Spleen (tissue), 11 donors: ENCODE measurements around the gene DPP4. TPM values are rescaled to one million over a fixed set of nuclear protein-coding genes. Genes with fewer than 3 reads are reported as not detected.

Experiments used
- DNase-seq: peaks from one replicate; pipeline ENCODE4 v3.0.0-alpha.2; 2020
- H3K27ac ChIP-seq, 8 donors: fragments of 200-600 bp; sonication (generic) in 7 of 8; 1 replicate in 4 of 8; 2 replicates in 4 of 8; pipeline versions ENCODE4 v1.5.0 to v1.8.0; 2016 to 2021; ENCODE audit warnings: inconsistent platforms in 4 of 8, mild to moderate bottlenecking in 4 of 8, moderate library complexity in 1 of 8
- H3K27me3 ChIP-seq, 7 donors: fragments of 200-600 bp; sonication (generic) in 6 of 7; replicated peaks in 1 of 7; 1 replicate in 4 of 7; 2 replicates in 3 of 7; pipeline versions ENCODE4 v1.5.0 to v1.8.0; 2016 to 2021; ENCODE audit warnings: inconsistent platforms in 3 of 7, mild to moderate bottlenecking in 1 of 7
- H3K36me3 ChIP-seq, 6 donors: fragments of 200-600 bp; sonication (generic) in 5 of 6; 1 replicate in 4 of 6; 2 replicates in 2 of 6; pipeline versions ENCODE4 v1.5.0 to v1.8.0; 2016 to 2021; ENCODE audit warnings: inconsistent platforms in 2 of 6
- H3K4me1 ChIP-seq, 6 donors: fragments of 200-600 bp; sonication (generic) in 5 of 6; 1 replicate in 3 of 6; 2 replicates in 3 of 6; pipeline versions ENCODE4 v1.5.0 to v1.8.0; 2016 to 2021; ENCODE audit warnings: inconsistent platforms in 3 of 6
- H3K4me3 ChIP-seq, 8 donors: fragments of 200-600 bp; sonication (generic) in 7 of 8; 1 replicate in 4 of 8; 2 replicates in 4 of 8; pipeline versions ENCODE4 v1.5.0 to v1.8.0; 2016 to 2021; ENCODE audit warnings: inconsistent platforms in 4 of 8, mild to moderate bottlenecking in 4 of 8, moderate library complexity in 2 of 8
- H3K9me3 ChIP-seq, 8 donors: fragments of 200-600 bp; sonication (generic) in 7 of 8; 1 replicate in 4 of 8; 2 replicates in 4 of 8; pipeline versions ENCODE4 v1.5.0 to v1.8.0; 2016 to 2021; ENCODE audit warnings: inconsistent platforms in 4 of 8
- CTCF ChIP-seq, 11 experiments: fragments of 200-600 bp in 7 of 11; fragments of 450-650 bp in 4 of 11; sonication (generic) in 4 of 11; IDR thresholded peaks in 8 of 11; conservative IDR thresholded peaks in 3 of 11; 1 replicate in 7 of 11; 2 replicates in 4 of 11; pipeline versions ENCODE4 v1.4.0 to v1.8.0; 2016 to 2021; ENCODE audit warnings: antibody characterized with exemption in 11 of 11, inconsistent platforms in 4 of 11, mild to moderate bottlenecking in 1 of 11
- POLR2A ChIP-seq, 3 donors: fragments of 450-650 bp; IDR thresholded peaks; one replicate each; pipeline ENCODE4 v1.5.1; 2017; ENCODE audit warnings: antibody characterized with exemption in 3 of 3, mild to moderate bottlenecking in 1 of 3
- POLR2AphosphoS5 ChIP-seq, 3 donors: sonication (generic); formaldehyde crosslinking; IDR thresholded peaks; one replicate each; pipeline ENCODE4 v1.5.1; 2017; ENCODE audit warnings: antibody characterized with exemption in 3 of 3
- WGBS, 5 donors: extraction: QIAGEN DNeasy Blood & Tissue Kit in 3 of 5; methylation state at CpG; one replicate each; pipeline versions ENCODE4 v1.1.5 to v1.1.7; 2013 to 2018; 5-methylcytosine and 5-hydroxymethylcytosine counted together
- intact Hi-C: fragments of 100-400 bp; cut with DNase I; formaldehyde crosslinking; loops from one replicate; pipeline ENCODE4 v1.15.0; 2023; ENCODE audit warnings: low total_unique reads
- polyA plus RNA-seq, 3 donors: library from polyadenylated mRNA; stranded (reverse); fragments of 200-250 nt; gene quantifications; one replicate each; pipeline ENCODE4 v1.2.1, GENCODE V29; 2013
- total RNA-seq, 7 donors: library from RNA; depleted of rRNA in 3 of 7; stranded (reverse); fragments of >200 nt in 3 of 7; fragmentation: NEBNext Ultra II Directional in 4 of 7; extraction: Animal tissue kit (Norgen Biotek cat#: 25700) in 4 of 7; gene quantifications; one replicate each; pipeline versions ENCODE4 v1.1.0 to v1.2.1, GENCODE V29; 2016 to 2021
- donor health status: healthy with polysubstance abuse.
- donor health status: DM: no; HTN: no; CAD: no; lungs with moderate emphysema.
- donor health status: DM: no; HTN: no; CAD: no.
- donor health status: Bipolar disorder and iron deficiency.
- donor health status: healthy.
- donor health status: DM: no; HTN: no; CAD: no.
- donor health status: DM: yes; HTN: yes; CAD: no.

DPP4 gene
- total and polyA plus RNA-seq, 10 donors: 1.3 to 28.6 (median 18.4) TPM

GRCh38 chr2:161997916-161998471, 76.0 kb downstream of the DPP4 start:
- no peak for DNase-seq
- TF ChIP-seq POLR2A (IDR thresholded peaks at IDR 0.05) (no peak), POLR2AphosphoS5 (IDR thresholded peaks at IDR 0.05) (no peak), CTCF (IDR thresholded peaks at IDR 0.05 in 8 of 11, conservative IDR thresholded peaks at IDR 0.05 in 3 of 11) (no peak)
- H3K4me3 ChIP-seq: no peak overlapping the region
- peaks cover 0 to 4% (median 0%) of the 10 kb centered on the region in 7 donors for H3K27me3 ChIP-seq
- H3K36me3 ChIP-seq: no peaks in the 10 kb centered on the region
- intact Hi-C loops: no loop called here
- 75 to 91% (median 87%) methylated on average over 9 of the region's 9 CpGs for WGBS, 5 donors
- H3K27ac ChIP-seq: peak overlapping the region in 1 of 8 donors; percentile 46
- H3K4me1 ChIP-seq: peaks cover 3 to 34% (median 10%) of the 10 kb centered on the region in 6 donors
- H3K9me3 ChIP-seq: no peaks in the 10 kb centered on the region

GRCh38 chr2:161995553-161996016, 78.4 kb downstream of the DPP4 start:
- Histone ChIP-seq H3K4me1 (peaks cover 7 to 45% (median 14%) of the 10 kb centered on the region in 6 donors), H3K36me3 (no peaks in the 10 kb centered on the region), H3K27me3 (peaks cover 0 to 4% (median 0%) of the 10 kb centered on the region in 7 donors), H3K27ac (no peak overlapping the region), H3K4me3 (no peak overlapping the region), H3K9me3 (no peaks in the 10 kb centered on the region)
- intact Hi-C loops: no loop called here
- no peak for DNase-seq
- TF ChIP-seq CTCF (IDR thresholded peaks at IDR 0.05 in 8 of 11, conservative IDR thresholded peaks at IDR 0.05 in 3 of 11) (no peak), POLR2A (IDR thresholded peaks at IDR 0.05) (no peak), POLR2AphosphoS5 (IDR thresholded peaks at IDR 0.05) (no peak)

- H3K4me3 ChIP-seq: no peak overlapping the region
- intact Hi-C loops: no loop called here
- peak overlapping the region in 2 of 8 donors; percentile 8 to 13 for H3K27ac ChIP-seq
- 32 to 51% (median 36%) methylated on average over 5 of the region's 5 CpGs for WGBS, 5 donors
- TF ChIP-seq POLR2A (IDR thresholded peaks at IDR 0.05): no peak
- no peak for TF ChIP-seq CTCF (IDR thresholded peaks at IDR 0.05 in 8 of 11, conservative IDR thresholded peaks at IDR 0.05 in 3 of 11)
- no peak for TF ChIP-seq POLR2AphosphoS5 (IDR thresholded peaks at IDR 0.05)
- peaks cover 7 to 45% (median 14%) of the 10 kb centered on the region in 6 donors for H3K4me1 ChIP-seq
- DNase-seq: no peak
- H3K36me3 ChIP-seq: no peaks in the 10 kb centered on the region
- no peaks in the 10 kb centered on the region for H3K9me3 ChIP-seq
- peaks cover 0 to 4% (median 0%) of the 10 kb centered on the region in 7 donors for H3K27me3 ChIP-seq
Observed at GRCh38 chr2:161994761-161995520, 79.1 kb downstream of the DPP4 start.

- Histone ChIP-seq H3K9me3 (no peaks in the 10 kb centered on the region), H3K27me3 (peaks cover 0 to 4% (median 0%) of the 10 kb centered on the region in 7 donors), H3K36me3 (no peaks in the 10 kb centered on the region), H3K4me1 (peaks cover 7 to 38% (median 12%) of the 10 kb centered on the region in 6 donors), H3K4me3 (no peak overlapping the region), H3K27ac (peak overlapping the region in 5 of 8 donors; percentile 8 to 65 (median 43))
- 21 to 29% (median 24%) methylated on average over 3 of the region's 3 CpGs for WGBS, 5 donors
- TF ChIP-seq POLR2A (IDR thresholded peaks at IDR 0.05) (no peak), CTCF (IDR thresholded peaks at IDR 0.05 in 8 of 11, conservative IDR thresholded peaks at IDR 0.05 in 3 of 11) (no peak), POLR2AphosphoS5 (IDR thresholded peaks at IDR 0.05) (no peak)
- DNase-seq: no peak
- intact Hi-C loops: no loop called here
Observed at GRCh38 chr2:161992531-161992930, 81.5 kb downstream of the DPP4 start.
